Sigmoid colon (tissue), 7 donors: ENCODE results near the gene TBC1D22A. TPM values are rescaled to one million over a fixed set of nuclear protein-coding genes. Genes with fewer than 3 reads are reported as not detected.

ENCODE experiments used
- DNase-seq: peaks from one replicate; pipeline ENCODE4 v3.0.0-alpha.2; 2019
- H3K27ac ChIP-seq, 4 donors: fragments of 200-600 bp; sonication (generic); one replicate each; pipeline ENCODE4 v1.5.1; 2016 to 2019; ENCODE audit warnings: mild to moderate bottlenecking in 1 of 4
- H3K27me3 ChIP-seq, 3 donors: fragments of 200-600 bp; sonication (generic); one replicate each; pipeline ENCODE4 v1.5.1; 2019; ENCODE audit warnings: mild to moderate bottlenecking in 1 of 3
- H3K36me3 ChIP-seq, 4 donors: fragments of 200-600 bp; sonication (generic); one replicate each; pipeline ENCODE4 v1.5.1; 2016 to 2019
- H3K4me1 ChIP-seq, 4 donors: fragments of 200-600 bp; sonication (generic); one replicate each; pipeline ENCODE4 v1.5.1; 2017 to 2019
- H3K4me3 ChIP-seq, 4 donors: fragments of 200-600 bp; sonication (generic); one replicate each; pipeline ENCODE4 v1.5.1; 2017 to 2019; ENCODE audit warnings: mild to moderate bottlenecking in 2 of 4, moderate library complexity in 1 of 4
- H3K9me3 ChIP-seq, 4 donors: fragments of 200-600 bp in 3 of 4; sonication (generic) in 3 of 4; one replicate each; pipeline versions ENCODE4 v1.5.1 to v1.6.1; 2013 to 2019
- EP300 ChIP-seq, 4 donors: sonication (generic); formaldehyde crosslinking; IDR thresholded peaks; one replicate each; pipeline ENCODE4 v1.6.1; 2017; ENCODE audit warnings: antibody characterized with exemption in 4 of 4
- POLR2A ChIP-seq, 2 donors: fragments of 450-650 bp; IDR thresholded peaks; one replicate each; pipeline ENCODE4 v1.6.1; 2016; ENCODE audit warnings: antibody characterized with exemption in 2 of 2, mild to moderate bottlenecking in 2 of 2, moderate library complexity in 2 of 2
- POLR2AphosphoS5 ChIP-seq, 4 donors: sonication (generic); formaldehyde crosslinking; IDR thresholded peaks; one replicate each; pipeline ENCODE4 v1.6.1; 2017; ENCODE audit warnings: antibody characterized with exemption in 4 of 4
- WGBS, 2 donors: extraction: QIAGEN DNeasy Blood & Tissue Kit; methylation state at CpG; one replicate each; pipeline ENCODE4 v1.1.7; 2013; 5-methylcytosine and 5-hydroxymethylcytosine counted together
- intact Hi-C: fragments of 100-400 bp; cut with DNase I; formaldehyde crosslinking; loops from one replicate; pipeline ENCODE4 v1.15.1; 2023
- polyA plus RNA-seq, 3 donors: library from polyadenylated mRNA; stranded (reverse); fragments of 200-250 nt; gene quantifications; one replicate each; pipeline ENCODE4 v1.2.3, GENCODE V29; 2013
- total RNA-seq, 4 donors: library from RNA; depleted of rRNA; stranded (reverse); fragments of >200 nt; gene quantifications; one replicate each; pipeline ENCODE4 v1.1.0, GENCODE V29; 2016
- TF ChIP-seq, protein P1 (sequence below), 4 experiments: fragments of 450-650 bp in 3 of 4; fragments of 200-600 bp in 1 of 4; IDR thresholded peaks; one replicate each; pipeline ENCODE4 v1.5.1; 2016 to 2019; ENCODE audit warnings: antibody characterized with exemption in 4 of 4, mild to moderate bottlenecking in 3 of 4, moderate library complexity in 2 of 4
- donor health status: healthy with polysubstance abuse.
- donor health status: Bipolar disorder and iron deficiency.
- donor health status: healthy.

The TBC1D22A gene
- total and polyA plus RNA-seq, 7 donors, result 13.6 to 34.6 (median 14.3) TPM

GRCh38 chr22:47073075-47073474, 310.6 kb downstream of the TBC1D22A start:
- WGBS, 2 donors, result 90 to 96% methylated on average over 7 of the region's 7 CpGs
- DNase-seq, result no peak
- Histone ChIP-seq H3K36me3 (no peaks in the 10 kb centered on the region), H3K27ac (no peak overlapping the region), H3K4me3 (no peak overlapping the region), H3K4me1 (no peaks in the 10 kb centered on the region), H3K27me3 (no peaks in the 10 kb centered on the region), H3K9me3 (peaks cover 0 to 11% (median 4%) of the 10 kb centered on the region in 4 donors)
- intact Hi-C loops, result no loop called here
- TF ChIP-seq EP300 (IDR thresholded peaks at IDR 0.05) (no peak), POLR2AphosphoS5 (IDR thresholded peaks at IDR 0.05) (no peak), POLR2A (IDR thresholded peaks at IDR 0.05) (no peak)
- TF ChIP-seq, protein P1, sequence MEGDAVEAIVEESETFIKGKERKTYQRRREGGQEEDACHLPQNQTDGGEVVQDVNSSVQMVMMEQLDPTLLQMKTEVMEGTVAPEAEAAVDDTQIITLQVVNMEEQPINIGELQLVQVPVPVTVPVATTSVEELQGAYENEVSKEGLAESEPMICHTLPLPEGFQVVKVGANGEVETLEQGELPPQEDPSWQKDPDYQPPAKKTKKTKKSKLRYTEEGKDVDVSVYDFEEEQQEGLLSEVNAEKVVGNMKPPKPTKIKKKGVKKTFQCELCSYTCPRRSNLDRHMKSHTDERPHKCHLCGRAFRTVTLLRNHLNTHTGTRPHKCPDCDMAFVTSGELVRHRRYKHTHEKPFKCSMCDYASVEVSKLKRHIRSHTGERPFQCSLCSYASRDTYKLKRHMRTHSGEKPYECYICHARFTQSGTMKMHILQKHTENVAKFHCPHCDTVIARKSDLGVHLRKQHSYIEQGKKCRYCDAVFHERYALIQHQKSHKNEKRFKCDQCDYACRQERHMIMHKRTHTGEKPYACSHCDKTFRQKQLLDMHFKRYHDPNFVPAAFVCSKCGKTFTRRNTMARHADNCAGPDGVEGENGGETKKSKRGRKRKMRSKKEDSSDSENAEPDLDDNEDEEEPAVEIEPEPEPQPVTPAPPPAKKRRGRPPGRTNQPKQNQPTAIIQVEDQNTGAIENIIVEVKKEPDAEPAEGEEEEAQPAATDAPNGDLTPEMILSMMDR (IDR thresholded peaks at IDR 0.05), result no peak

DNA sequence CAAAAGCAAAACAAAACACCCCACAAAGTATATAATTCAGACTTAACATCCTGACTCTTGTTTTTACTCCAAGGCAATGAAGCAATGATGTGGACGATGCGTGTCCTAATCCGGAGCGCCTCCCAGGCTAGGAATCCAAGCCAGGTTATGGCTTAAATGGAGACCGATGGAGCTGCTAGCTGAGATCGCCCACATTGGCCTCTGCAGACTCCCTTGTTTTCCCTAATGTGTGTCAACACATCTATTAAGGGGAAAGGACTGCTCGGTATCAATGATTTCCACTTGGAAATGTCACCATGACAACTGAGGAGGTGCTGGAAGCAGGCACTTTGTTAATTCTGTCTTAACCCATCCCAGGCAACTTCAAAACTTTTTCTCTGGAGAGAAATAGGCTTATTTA, 311.7 kb downstream of the TBC1D22A start:
- intact Hi-C loops, result no loop called here
- TF ChIP-seq POLR2A (IDR thresholded peaks at IDR 0.05) (no peak), EP300 (IDR thresholded peaks at IDR 0.05) (no peak), POLR2AphosphoS5 (IDR thresholded peaks at IDR 0.05) (no peak)
- TF ChIP-seq, protein P1 (IDR thresholded peaks at IDR 0.05), result no peak
- no peak overlapping the region for H3K4me3 ChIP-seq
- no peaks in the 10 kb centered on the region for H3K27me3 ChIP-seq
- DNase-seq, result no peak
- no peak overlapping the region for H3K27ac ChIP-seq
- peaks cover 0 to 11% (median 4%) of the 10 kb centered on the region in 4 donors for H3K9me3 ChIP-seq
- H3K4me1 ChIP-seq, result no peaks in the 10 kb centered on the region
- no peaks in the 10 kb centered on the region for H3K36me3 ChIP-seq
- 98% methylated on average over 7 of the region's 7 CpGs for WGBS, 2 donors

DNA sequence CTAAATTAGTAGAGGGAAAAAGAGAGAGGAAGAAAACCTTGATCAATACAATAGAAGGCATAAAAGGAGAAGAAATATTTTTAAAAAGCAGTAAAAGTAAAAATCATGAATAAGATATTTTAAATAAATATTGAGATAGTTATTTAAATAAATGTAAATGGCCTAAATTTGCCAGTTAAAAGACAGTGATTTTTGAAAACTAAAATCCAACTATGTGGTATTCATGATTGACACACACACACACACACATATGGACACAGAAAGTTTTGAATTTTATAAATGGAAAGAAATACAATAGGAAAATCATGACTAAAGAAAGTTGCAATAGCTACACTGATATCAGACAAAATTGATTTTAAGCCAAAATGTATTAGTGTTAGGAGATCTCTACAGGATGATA, 313.1 kb downstream of the TBC1D22A start:
- peaks cover 0 to 11% (median 4%) of the 10 kb centered on the region in 4 donors for H3K9me3 ChIP-seq
- TF ChIP-seq POLR2AphosphoS5 (IDR thresholded peaks at IDR 0.05) (no peak), POLR2A (IDR thresholded peaks at IDR 0.05) (no peak), EP300 (IDR thresholded peaks at IDR 0.05) (no peak)
- TF ChIP-seq, protein P1 (IDR thresholded peaks at IDR 0.05), result no peak
- H3K27ac ChIP-seq, result no peak overlapping the region

DNA sequence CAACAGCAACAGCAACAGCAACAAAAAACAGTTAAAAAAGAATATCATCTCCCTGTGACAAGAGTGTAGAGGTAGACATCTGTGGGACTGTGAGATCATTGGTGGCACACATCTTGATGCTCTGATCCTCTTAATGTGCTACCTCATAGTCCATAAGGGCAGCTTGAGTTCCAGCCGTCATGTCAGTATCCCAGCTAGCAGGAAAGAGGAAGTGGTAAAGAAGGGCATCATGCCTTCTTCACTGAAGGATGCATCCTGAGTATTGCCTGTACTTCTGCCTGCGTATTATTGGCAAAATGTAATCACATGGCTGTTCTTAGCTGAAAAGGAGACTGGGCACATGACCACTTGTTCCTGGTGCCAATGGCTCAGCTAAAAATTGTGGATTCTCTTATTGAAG, 314.3 kb downstream of the TBC1D22A start:
- peaks cover 0 to 11% (median 4%) of the 10 kb centered on the region in 4 donors for H3K9me3 ChIP-seq
- WGBS, 2 donors, result 97 to 98% methylated on average over 2 of the region's 2 CpGs
- DNase-seq, result no peak
- no peaks in the 10 kb centered on the region for H3K4me1 ChIP-seq
- H3K27me3 ChIP-seq, result no peaks in the 10 kb centered on the region
- H3K27ac ChIP-seq, result no peak overlapping the region
- no peak overlapping the region for H3K4me3 ChIP-seq
- TF ChIP-seq POLR2AphosphoS5 (IDR thresholded peaks at IDR 0.05) (no peak), EP300 (IDR thresholded peaks at IDR 0.05) (no peak), POLR2A (IDR thresholded peaks at IDR 0.05) (no peak)
- TF ChIP-seq, protein P1 (IDR thresholded peaks at IDR 0.05), result no peak
- no peaks in the 10 kb centered on the region for H3K36me3 ChIP-seq
- intact Hi-C loops, result no loop called here

More for the DNA sequence above, 313.1 kb downstream of the TBC1D22A start:
- no peak for DNase-seq
- Histone ChIP-seq H3K36me3 (no peaks in the 10 kb centered on the region), H3K4me1 (no peaks in the 10 kb centered on the region), H3K4me3 (no peak overlapping the region), H3K27me3 (no peaks in the 10 kb centered on the region)
- intact Hi-C loops, result no loop called here

- no peak for TF ChIP-seq EP300 (IDR thresholded peaks at IDR 0.05)
- no peak for TF ChIP-seq POLR2AphosphoS5 (IDR thresholded peaks at IDR 0.05)
- TF ChIP-seq, protein P1 (IDR thresholded peaks at IDR 0.05), result no peak
- no peak for TF ChIP-seq POLR2A (IDR thresholded peaks at IDR 0.05)
- intact Hi-C loops, result no loop called here
- Histone ChIP-seq H3K9me3 (peaks cover 0 to 7% (median 0%) of the 10 kb centered on the region in 4 donors), H3K27ac (no peak overlapping the region), H3K27me3 (no peaks in the 10 kb centered on the region), H3K36me3 (no peaks in the 10 kb centered on the region), H3K4me1 (no peaks in the 10 kb centered on the region), H3K4me3 (no peak overlapping the region)
- 66 to 99% methylated on average over 3 of the region's 3 CpGs for WGBS, 2 donors
- no peak for DNase-seq
Measured at GRCh38 chr22:47080100-47080499, 317.6 kb downstream of the TBC1D22A start.
